Upper lobe of left lung (tissue), 6 donors: ENCODE measurements around the gene FBH1. TPM values are rescaled to one million over a fixed set of nuclear protein-coding genes. Genes with fewer than 3 reads are reported as not detected.

ENCODE experiments used
- ATAC-seq, 2 donors: fragments of 200-7000 bp; cut with Tn5 transposase; one replicate each; pipeline ENCODE4 v1.9.1; 2022; ENCODE audit warnings: mild to moderate bottlenecking in 2 of 2, moderate library complexity in 2 of 2; ENCODE audit not compliant: low FRiP score in 2 of 2
- DNase-seq, 2 donors: peaks; one replicate each; pipeline ENCODE4 v3.0.0-alpha.2; 2019 to 2020
- H3K27ac ChIP-seq, 4 donors: fragments of 200-600 bp; sonication (generic); one replicate each; pipeline ENCODE4 v1.5.1; 2016 to 2019
- H3K27me3 ChIP-seq, 4 donors: fragments of 200-600 bp; sonication (generic); one replicate each; pipeline ENCODE4 v1.5.1; 2017 to 2019
- H3K36me3 ChIP-seq, 4 donors: fragments of 200-600 bp; sonication (generic); one replicate each; pipeline ENCODE4 v1.5.1; 2016 to 2019
- H3K4me1 ChIP-seq, 4 donors: fragments of 200-600 bp; sonication (generic); one replicate each; pipeline ENCODE4 v1.5.1; 2018 to 2019
- H3K4me3 ChIP-seq, 4 donors: fragments of 200-600 bp; sonication (generic); one replicate each; pipeline ENCODE4 v1.5.1; 2017 to 2019; ENCODE audit warnings: mild to moderate bottlenecking in 2 of 4, moderate library complexity in 1 of 4
- H3K9me3 ChIP-seq, 4 donors: fragments of 200-600 bp; sonication (generic); one replicate each; pipeline ENCODE4 v1.5.1; 2018 to 2019
- EP300 ChIP-seq, 4 donors: sonication (generic); formaldehyde crosslinking; IDR thresholded peaks; one replicate each; pipeline ENCODE4 v1.5.1; 2017; ENCODE audit warnings: antibody characterized with exemption in 4 of 4, control low read depth in 2 of 4
- POLR2A ChIP-seq, 4 donors: fragments of 450-650 bp; IDR thresholded peaks; one replicate each; pipeline ENCODE4 v1.5.1; 2016 to 2017; ENCODE audit warnings: antibody characterized with exemption in 4 of 4, mild to moderate bottlenecking in 2 of 4
- POLR2AphosphoS5 ChIP-seq, 2 donors: sonication (generic); formaldehyde crosslinking; IDR thresholded peaks; one replicate each; pipeline ENCODE4 v1.5.1; 2017; ENCODE audit warnings: antibody characterized with exemption in 2 of 2
- WGBS, 2 donors: methylation state at CpG; one replicate each; pipeline ENCODE4 v1.1.5; 2017 to 2018; 5-methylcytosine and 5-hydroxymethylcytosine counted together
- total RNA-seq, 6 donors: library from RNA; depleted of rRNA in 4 of 6; stranded (reverse); fragments of >200 nt in 4 of 6; gene quantifications; one replicate each; pipeline versions ENCODE4 v1.1.0 to v1.2.1, GENCODE V29; 2016 to 2021
- TF ChIP-seq, protein P1 (sequence below), 6 experiments: fragments of 450-650 bp in 4 of 6; fragments of 200-600 bp in 2 of 6; sonication (generic) in 2 of 6; IDR thresholded peaks; one replicate each; pipeline ENCODE4 v1.5.1; 2016 to 2019; ENCODE audit warnings: antibody characterized with exemption in 6 of 6
- donor health status: DM: no; HTN: no; CAD: no; lungs with moderate emphysema.
- donor health status: DM: no; HTN: yes; CAD: no; lungs with severe emphysema.

The FBH1 gene
- total RNA-seq, 6 donors from 2014 or later: 62.4 to 186 (median 77.4) TPM

DNA sequence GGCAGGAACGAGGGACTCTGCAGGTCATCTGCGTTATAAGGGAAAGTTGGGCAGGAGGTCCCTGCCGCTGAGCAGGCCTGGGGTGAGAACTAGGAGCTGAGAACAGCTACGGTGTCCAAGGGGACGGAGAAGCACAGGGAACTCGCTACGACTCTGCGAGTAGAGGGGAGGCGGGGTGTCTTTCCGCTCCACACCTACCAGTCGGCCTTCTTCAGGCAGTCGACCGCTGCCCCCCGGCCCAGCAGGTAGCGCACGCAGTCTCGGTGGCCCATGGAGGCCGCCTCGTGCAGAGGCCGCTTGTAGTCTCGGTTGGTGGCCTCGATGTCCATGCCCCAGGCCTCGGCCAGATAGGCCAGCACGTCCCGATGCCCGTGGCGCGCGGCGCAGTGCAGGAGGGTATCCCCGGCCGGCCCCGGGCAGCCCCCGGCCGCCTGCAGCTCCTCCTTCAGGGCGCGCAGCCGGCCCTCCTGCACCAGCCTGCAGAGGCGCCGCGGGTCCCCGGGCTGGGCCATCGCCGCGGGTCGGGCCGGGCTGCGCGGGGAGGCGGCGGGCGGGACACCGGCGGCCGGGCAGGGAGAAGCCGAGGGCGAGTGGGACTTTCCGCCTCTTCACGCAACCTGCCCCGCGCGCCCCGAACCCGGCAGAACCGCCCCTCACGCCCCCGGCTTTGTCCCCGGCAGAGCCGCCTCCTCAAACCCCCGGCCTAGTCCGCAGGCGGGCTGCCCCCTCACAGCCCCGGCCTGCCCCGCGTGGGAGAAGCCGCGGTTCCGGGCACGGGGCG is 1.0 kb upstream of the FBH1 start:
- Histone ChIP-seq H3K9me3 (no peaks in the 10 kb centered on the region), H3K27ac (peak overlapping the region; percentile 73 to 88 (median 82)), H3K27me3 (no peaks in the 10 kb centered on the region), H3K36me3 (peaks cover 0 to 19% (median 7%) of the 10 kb centered on the region in 4 donors), H3K4me1 (peaks cover 32 to 40% (median 38%) of the 10 kb centered on the region in 4 donors), H3K4me3 (peak overlapping the region; percentile 77 to 99 (median 96))
- TF ChIP-seq EP300 (IDR thresholded peaks at IDR 0.05): no peak
- TF ChIP-seq, protein P1, sequence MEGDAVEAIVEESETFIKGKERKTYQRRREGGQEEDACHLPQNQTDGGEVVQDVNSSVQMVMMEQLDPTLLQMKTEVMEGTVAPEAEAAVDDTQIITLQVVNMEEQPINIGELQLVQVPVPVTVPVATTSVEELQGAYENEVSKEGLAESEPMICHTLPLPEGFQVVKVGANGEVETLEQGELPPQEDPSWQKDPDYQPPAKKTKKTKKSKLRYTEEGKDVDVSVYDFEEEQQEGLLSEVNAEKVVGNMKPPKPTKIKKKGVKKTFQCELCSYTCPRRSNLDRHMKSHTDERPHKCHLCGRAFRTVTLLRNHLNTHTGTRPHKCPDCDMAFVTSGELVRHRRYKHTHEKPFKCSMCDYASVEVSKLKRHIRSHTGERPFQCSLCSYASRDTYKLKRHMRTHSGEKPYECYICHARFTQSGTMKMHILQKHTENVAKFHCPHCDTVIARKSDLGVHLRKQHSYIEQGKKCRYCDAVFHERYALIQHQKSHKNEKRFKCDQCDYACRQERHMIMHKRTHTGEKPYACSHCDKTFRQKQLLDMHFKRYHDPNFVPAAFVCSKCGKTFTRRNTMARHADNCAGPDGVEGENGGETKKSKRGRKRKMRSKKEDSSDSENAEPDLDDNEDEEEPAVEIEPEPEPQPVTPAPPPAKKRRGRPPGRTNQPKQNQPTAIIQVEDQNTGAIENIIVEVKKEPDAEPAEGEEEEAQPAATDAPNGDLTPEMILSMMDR (IDR thresholded peaks at IDR 0.05): peak in 2 of 6 experiments; percentile 4 to 13
- DNase-seq: peak; percentile 31 to 90
- ATAC-seq: peak in 1 of 2 donors; percentile 54
- 0% methylated on average over 16 of the region's 80 CpGs; no CpG with 5 or more reads in 1 of the 2 donors for WGBS, 2 donors

DNA sequence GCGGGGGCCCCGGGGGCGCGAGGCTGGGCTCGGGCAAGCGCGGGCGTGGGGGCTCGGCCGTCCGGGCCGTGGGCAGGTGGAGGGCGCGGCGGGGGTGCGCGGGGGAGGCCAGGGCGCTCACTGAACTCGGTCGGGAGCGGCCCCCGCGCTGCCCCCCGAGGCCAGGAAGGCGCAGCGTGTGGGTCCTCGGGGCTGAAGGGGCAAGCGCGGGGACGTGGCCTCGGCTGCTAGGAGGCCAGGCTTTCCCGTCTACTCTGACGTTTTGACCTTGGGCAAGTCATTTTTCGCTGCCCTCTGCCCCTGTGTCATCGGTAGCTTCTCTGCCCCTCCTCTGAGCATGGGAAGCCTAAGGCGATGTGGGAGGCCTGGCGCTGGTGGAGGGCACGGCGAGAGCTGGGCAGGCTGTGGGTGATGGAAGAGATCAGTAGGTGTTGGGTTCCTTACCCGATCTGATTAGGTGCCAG is 441 bp downstream of the FBH1 start:
- no peak for ATAC-seq
- TF ChIP-seq POLR2AphosphoS5 (IDR thresholded peaks at IDR 0.05) (no peak), EP300 (IDR thresholded peaks at IDR 0.05) (no peak), POLR2A (IDR thresholded peaks at IDR 0.05) (no peak)
- TF ChIP-seq, protein P1 (IDR thresholded peaks at IDR 0.05): no peak
- Histone ChIP-seq H3K4me3 (peak overlapping the region; percentile 64 to 99 (median 96)), H3K36me3 (peaks cover 0 to 25% (median 4%) of the 10 kb centered on the region in 4 donors), H3K27me3 (no peaks in the 10 kb centered on the region), H3K27ac (peak overlapping the region; percentile 85 to 91 (median 87)), H3K4me1 (peaks cover 32 to 48% (median 44%) of the 10 kb centered on the region in 4 donors), H3K9me3 (no peaks in the 10 kb centered on the region)
- DNase-seq: peak; percentile 22 to 92
- 0% methylated on average over 3 to 9 of the region's 40 CpGs for WGBS, 2 donors

DNA sequence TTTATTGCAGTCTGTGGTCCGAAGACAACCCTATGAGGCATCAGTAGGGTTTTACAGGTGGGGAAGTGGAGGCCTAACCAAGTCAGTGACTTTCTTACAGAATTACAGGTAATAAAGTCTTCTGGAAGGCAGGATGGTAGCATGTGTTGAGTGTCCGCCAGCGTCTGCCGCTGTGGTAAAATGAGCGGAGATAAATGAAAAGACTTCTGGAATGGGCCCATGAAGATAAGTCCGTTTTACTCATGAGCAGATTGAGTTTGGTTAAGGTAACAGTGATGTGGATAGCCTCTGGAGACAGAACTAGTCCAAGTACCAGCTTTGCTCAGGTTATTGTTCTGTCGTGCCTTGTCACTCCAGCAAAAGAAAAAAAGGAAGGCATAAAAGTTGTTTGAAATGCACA is 966 bp downstream of the FBH1 start:
- H3K4me1 ChIP-seq: peaks cover 32 to 48% (median 44%) of the 10 kb centered on the region in 4 donors
- TF ChIP-seq, protein P1 (IDR thresholded peaks at IDR 0.05): no peak
- no peak for TF ChIP-seq POLR2AphosphoS5 (IDR thresholded peaks at IDR 0.05)
- TF ChIP-seq POLR2A (IDR thresholded peaks at IDR 0.05): no peak
- TF ChIP-seq EP300 (IDR thresholded peaks at IDR 0.05): no peak
- no peaks in the 10 kb centered on the region for H3K27me3 ChIP-seq
- ATAC-seq (no peak), DNase-seq (no peak)
- H3K9me3 ChIP-seq: no peaks in the 10 kb centered on the region
- H3K36me3 ChIP-seq: peaks cover 0 to 25% (median 5%) of the 10 kb centered on the region in 4 donors
- peak overlapping the region; percentile 64 to 99 (median 96) for H3K4me3 ChIP-seq
- peak overlapping the region; percentile 85 to 91 (median 87) for H3K27ac ChIP-seq
- 68% methylated on average over 7 of the region's 7 CpGs for WGBS, 2 donors

DNA sequence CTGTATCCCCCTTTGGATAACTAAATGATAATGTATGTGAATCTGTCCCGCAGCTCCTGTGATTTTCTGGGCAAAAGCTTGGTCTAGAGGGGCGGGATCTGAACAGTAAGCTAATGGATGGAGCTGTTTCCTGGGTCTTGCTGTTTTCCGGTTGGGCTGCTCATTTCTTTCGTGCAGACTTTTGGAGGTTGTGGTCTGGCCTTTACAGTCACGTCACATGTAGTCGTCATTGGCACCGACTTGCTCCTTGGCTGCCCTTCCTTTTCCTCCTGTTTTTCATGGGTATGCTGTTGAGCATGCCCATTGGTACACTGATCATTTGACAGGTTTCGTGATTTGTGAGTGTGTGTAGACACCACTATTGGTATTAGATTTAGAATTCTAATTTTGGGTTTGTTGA is 2.0 kb downstream of the FBH1 start:
- Histone ChIP-seq H3K9me3 (no peaks in the 10 kb centered on the region), H3K27ac (no peak overlapping the region), H3K4me1 (peaks cover 32 to 48% (median 44%) of the 10 kb centered on the region in 4 donors), H3K4me3 (no peak overlapping the region), H3K36me3 (peaks cover 0 to 26% (median 7%) of the 10 kb centered on the region in 4 donors), H3K27me3 (no peaks in the 10 kb centered on the region)
- 81 to 87% methylated on average over 8 of the region's 8 CpGs for WGBS, 2 donors
- DNase-seq (no peak), ATAC-seq (no peak)
- TF ChIP-seq POLR2AphosphoS5 (IDR thresholded peaks at IDR 0.05) (no peak), POLR2A (IDR thresholded peaks at IDR 0.05) (no peak), EP300 (IDR thresholded peaks at IDR 0.05) (no peak)
- TF ChIP-seq, protein P1 (IDR thresholded peaks at IDR 0.05): no peak
